Activated CD4-positive, alpha-beta T cell treated with anti-CD3 and anti-CD28 coated beads, Interleukin-2, amount 50 U/mL, for 1 hour (primary cell): ENCODE data around the gene TXN2.
"Not testable (repeated sequence)": the region's sequence is repeated elsewhere in the genome, so short reads cannot be mapped to it uniquely, and the experiment has no call there.

Source experiments
- DNase-seq: peaks from one replicate; pipeline ENCODE4 v3.0.0-alpha.2; 2020

TXN2 gene

GRCh38 chr22:36454916-36455570 is 26.4 kb downstream of the TXN2 start:
- DNase-seq: peak; percentile 96

GRCh38 chr22:36453855-36454378 is 27.5 kb downstream of the TXN2 start:
- no peak for DNase-seq

- DNase-seq: not testable (repeated sequence)
These were observed 28.3 kb downstream of the TXN2 start for GRCh38 chr22:36452978-36453607.

- no peak for DNase-seq
These were observed 29.0 kb downstream of the TXN2 start for GRCh38 chr22:36452250-36452977.

- DNase-seq: not testable (repeated sequence)
These were observed 30.5 kb downstream of the TXN2 start for GRCh38 chr22:36450923-36451322.

GRCh38 chr22:36449596-36450175 is 31.8 kb downstream of the TXN2 start:
- no peak for DNase-seq

GRCh38 chr22:36447632-36448031 is 33.8 kb downstream of the TXN2 start:
- no peak for DNase-seq

- DNase-seq: no peak
These were observed 36.2 kb downstream of the TXN2 start for GRCh38 chr22:36445158-36445668.

- no peak for DNase-seq
These were observed 38.2 kb downstream of the TXN2 start for GRCh38 chr22:36443198-36443770.

GRCh38 chr22:36442506-36443197 is 38.8 kb downstream of the TXN2 start:
- DNase-seq: no peak

- DNase-seq: no peak
These were observed 40.9 kb downstream of the TXN2 start for GRCh38 chr22:36440429-36441002.

GRCh38 chr22:36439481-36440271 is 41.8 kb downstream of the TXN2 start:
- DNase-seq: no peak

- DNase-seq: peak; percentile 69
These were observed 45.7 kb downstream of the TXN2 start for GRCh38 chr22:36435516-36436415.

GRCh38 chr22:36433318-36434231 is 47.9 kb downstream of the TXN2 start:
- no peak for DNase-seq

GRCh38 chr22:36432592-36433317 is 48.7 kb downstream of the TXN2 start:
- DNase-seq: no peak

- no peak for DNase-seq
These were observed 49.5 kb downstream of the TXN2 start for GRCh38 chr22:36431977-36432376.

- no peak for DNase-seq
These were observed 50.6 kb downstream of the TXN2 start for GRCh38 chr22:36430863-36431262.

- not testable (repeated sequence) for DNase-seq
These were observed 53.5 kb downstream of the TXN2 start for GRCh38 chr22:36427952-36428351.
